Type B pancreatic cell (in vitro differentiated cells): ENCODE measurements around the gene PADI1. TPM values are rescaled to one million over a fixed set of nuclear protein-coding genes. Genes with fewer than 3 reads are reported as not detected.
A peak's percentile ranks its signal among the peaks of the same experiment; 100 is the strongest.

ENCODE experiments used
- DNase-seq: peaks from one replicate; pipeline ENCODE4 v3.0.0; 2021; ENCODE audit warnings: mixed read lengths; ENCODE audit not compliant: unreplicated experiment; ENCODE audit errors: extremely low spot score
- H3K27ac Mint-ChIP-seq: 2 replicates; pipeline ENCODE4 v1.8.0; 2021; ENCODE audit warnings: mild to moderate bottlenecking, mixed read lengths
- H3K27me3 Mint-ChIP-seq: 2 replicates; pipeline ENCODE4 v1.8.0; 2021; ENCODE audit warnings: mixed read lengths
- H3K36me3 Mint-ChIP-seq: 2 replicates; pipeline ENCODE4 v1.8.0; 2021; ENCODE audit warnings: mixed read lengths
- H3K4me1 Mint-ChIP-seq: one replicate; pipeline ENCODE4 v1.8.0; 2021; ENCODE audit warnings: mixed read lengths; ENCODE audit not compliant: unreplicated experiment
- H3K4me3 Mint-ChIP-seq: 2 replicates; pipeline ENCODE4 v1.8.0; 2021; ENCODE audit warnings: mild to moderate bottlenecking, mixed read lengths
- H3K9me3 Mint-ChIP-seq: 2 replicates; pipeline ENCODE4 v1.8.0; 2021; ENCODE audit warnings: mixed read lengths
- CTCF ChIP-seq: fragments of 200-600 bp; sonication (generic); conservative IDR thresholded peaks from 2 replicates; pipeline ENCODE4 v1.5.0; 2021; ENCODE audit warnings: antibody characterized with exemption, mild to moderate bottlenecking
- total RNA-seq: library from RNA; stranded (reverse); gene quantifications from 2 replicates; pipeline ENCODE4 v1.2.1, GENCODE V29; 2021; ENCODE audit warnings: low replicate concordance

The PADI1 gene
- total RNA-seq, 1 donor from 2014 or later: 21.2 TPM

GRCh38 chr1:17201201-17202021, 3.5 kb upstream of the PADI1 start:
- peaks cover 4% of the 10 kb centered on the region for H3K27me3 Mint-ChIP-seq
- peak overlapping the region; percentile 59 for H3K4me3 Mint-ChIP-seq
- H3K27ac Mint-ChIP-seq: peak overlapping the region; percentile 93
- H3K36me3 Mint-ChIP-seq: no peaks in the 10 kb centered on the region
- H3K9me3 Mint-ChIP-seq: no peaks in the 10 kb centered on the region
- peaks cover 39% of the 10 kb centered on the region for H3K4me1 Mint-ChIP-seq
- DNase-seq: no peak
- TF ChIP-seq CTCF: no peak

- H3K4me1 Mint-ChIP-seq: peaks cover 52% of the 10 kb centered on the region
- H3K9me3 Mint-ChIP-seq: no peaks in the 10 kb centered on the region
- H3K27ac Mint-ChIP-seq: peak overlapping the region; percentile 3
- peaks cover 4% of the 10 kb centered on the region for H3K27me3 Mint-ChIP-seq
- no peaks in the 10 kb centered on the region for H3K36me3 Mint-ChIP-seq
- TF ChIP-seq CTCF: no peak
- no peak for DNase-seq
- peak overlapping the region; percentile 9 for H3K4me3 Mint-ChIP-seq
Observed at GRCh38 chr1:17205652-17206051, 724 bp downstream of the PADI1 start.

- DNase-seq: no peak
- peak overlapping the region; percentile 28 for H3K4me3 Mint-ChIP-seq
- peaks cover 47% of the 10 kb centered on the region for H3K4me1 Mint-ChIP-seq
- peaks cover 4% of the 10 kb centered on the region for H3K27me3 Mint-ChIP-seq
- no peak for TF ChIP-seq CTCF
- no peaks in the 10 kb centered on the region for H3K36me3 Mint-ChIP-seq
- peak overlapping the region; percentile 3 for H3K27ac Mint-ChIP-seq
- H3K9me3 Mint-ChIP-seq: no peaks in the 10 kb centered on the region
Observed at GRCh38 chr1:17206196-17206595, 1.3 kb downstream of the PADI1 start.

DNA sequence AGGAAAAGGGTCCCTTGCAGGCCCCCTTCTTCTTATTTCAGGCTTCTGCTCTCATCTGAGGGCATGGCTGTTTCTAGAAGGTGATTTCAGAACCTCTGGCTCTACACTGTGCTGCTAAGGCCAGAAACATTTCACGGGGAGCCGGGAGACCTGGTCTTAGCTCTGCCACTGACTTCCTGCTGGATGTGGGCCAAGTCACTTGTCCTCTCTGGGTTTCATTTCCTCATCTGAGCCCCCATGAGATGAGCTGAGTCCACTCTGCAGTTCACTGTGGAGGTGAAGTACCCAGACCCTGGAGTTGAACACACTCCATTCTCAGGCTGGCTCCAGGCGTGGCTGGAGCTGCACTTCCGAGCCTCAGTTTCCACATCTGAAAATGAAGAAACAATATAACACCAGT, 2.1 kb downstream of the PADI1 start:
- Mint-ChIP-seq H3K4me3 (no peak overlapping the region), H3K27me3 (peaks cover 4% of the 10 kb centered on the region), H3K27ac (no peak overlapping the region), H3K4me1 (peaks cover 41% of the 10 kb centered on the region), H3K9me3 (no peaks in the 10 kb centered on the region), H3K36me3 (no peaks in the 10 kb centered on the region)
- DNase-seq: no peak
- no peak for TF ChIP-seq CTCF

DNA sequence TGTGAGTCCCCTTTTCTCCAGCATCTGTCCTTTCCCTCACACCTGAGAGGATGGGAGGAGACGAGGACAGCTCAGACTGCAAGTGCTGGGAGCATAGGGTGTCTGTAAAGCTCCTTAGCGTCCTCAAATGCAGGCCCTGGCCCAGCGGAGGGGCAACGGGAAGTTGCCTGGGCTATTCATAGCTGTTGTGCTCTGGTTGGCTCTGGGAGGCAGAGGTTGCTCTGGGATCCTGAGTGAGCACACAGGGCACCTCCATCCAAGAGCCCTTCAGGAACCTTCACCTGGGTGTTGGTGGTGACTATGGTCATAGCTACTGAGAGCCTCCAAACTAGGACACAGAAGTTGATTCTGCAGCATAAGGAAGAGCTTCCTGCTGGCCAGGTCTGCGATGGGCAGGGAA, 2.6 kb downstream of the PADI1 start:
- Mint-ChIP-seq H3K27me3 (peaks cover 4% of the 10 kb centered on the region), H3K9me3 (no peaks in the 10 kb centered on the region), H3K4me1 (peaks cover 46% of the 10 kb centered on the region), H3K36me3 (no peaks in the 10 kb centered on the region), H3K27ac (peak overlapping the region; percentile 51), H3K4me3 (no peak overlapping the region)
- no peak for DNase-seq
- TF ChIP-seq CTCF: no peak
